Activated CD8-positive, alpha-beta memory T cell treated with anti-CD3 and anti-CD28 coated beads for 1 hour (primary cell): ENCODE measurements around the gene RIPOR2.
"Not testable (repeated sequence)": the region's sequence is repeated elsewhere in the genome, so short reads cannot be mapped to it uniquely, and the experiment has no call there.

Source experiments
- DNase-seq, 2 donors: peaks; one replicate each; pipeline ENCODE4 v3.0.0-alpha.2; 2020; ENCODE audit warnings: low read depth in 1 of 2; ENCODE audit errors: extremely low read depth in 1 of 2

Gene RIPOR2

GRCh38 chr6:24953726-24954125, 18.0 kb upstream of the RIPOR2 start:
- DNase-seq: no peak

DNA sequence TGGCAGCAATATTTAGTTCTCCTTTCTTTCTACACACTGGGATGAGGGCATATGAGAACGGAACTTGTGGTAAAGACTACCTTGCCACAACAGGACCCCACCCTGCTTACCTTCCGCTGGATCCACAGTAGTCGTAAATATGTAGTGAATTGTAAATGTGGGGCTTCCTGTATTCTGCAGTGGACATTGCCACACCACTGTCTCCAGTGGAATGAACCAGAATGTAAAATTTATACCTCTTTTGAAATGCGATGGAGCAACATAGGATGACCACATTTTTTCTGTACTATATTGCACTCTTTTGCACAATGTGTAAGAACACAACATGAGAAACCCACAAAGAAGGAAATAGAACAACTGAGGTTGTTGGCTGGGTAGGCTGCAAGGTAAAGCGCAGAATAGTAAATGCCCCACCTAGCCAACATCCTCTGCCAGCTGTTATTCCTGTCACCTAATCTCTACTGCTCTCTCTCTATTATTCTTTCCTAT, 16.1 kb upstream of the RIPOR2 start:
- no peak for DNase-seq

DNA sequence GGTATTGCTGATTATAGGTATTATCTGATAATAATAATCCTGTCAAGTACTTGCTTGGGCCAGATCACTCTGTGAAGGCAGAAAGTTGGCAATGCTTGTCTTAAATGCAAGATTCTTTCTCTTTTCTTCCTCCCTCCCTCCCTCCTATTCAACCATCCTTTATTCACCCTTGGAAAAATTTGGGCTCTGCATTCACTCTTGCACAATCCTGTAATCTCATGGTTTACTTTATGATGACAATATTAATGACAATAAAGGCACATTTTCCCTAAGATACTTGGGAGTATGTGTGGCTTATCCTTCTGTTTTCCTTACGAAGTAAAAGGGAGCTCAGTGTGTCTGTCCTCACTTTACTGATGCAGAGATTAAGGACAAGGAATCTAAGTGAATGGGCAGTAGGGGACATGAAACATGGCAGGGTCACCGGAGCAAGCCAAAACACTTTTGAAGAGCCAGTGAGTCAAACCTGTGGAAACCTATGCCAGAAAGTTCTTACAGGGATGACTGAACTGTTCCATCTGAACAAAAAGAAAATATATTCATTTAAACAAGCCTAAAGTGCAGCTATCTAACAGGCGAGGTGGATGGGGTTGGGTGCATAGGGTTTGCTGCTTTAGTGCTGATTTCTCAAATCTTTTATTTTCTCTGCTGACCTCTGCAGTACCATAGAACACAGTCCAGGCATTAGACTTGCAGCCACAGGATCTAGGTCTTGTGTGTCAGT, 14.6 kb upstream of the RIPOR2 start:
- no peak for DNase-seq

GRCh38 chr6:24949020-24949569, 13.3 kb upstream of the RIPOR2 start:
- DNase-seq: peak in 1 of 2 donors; percentile 47

DNA sequence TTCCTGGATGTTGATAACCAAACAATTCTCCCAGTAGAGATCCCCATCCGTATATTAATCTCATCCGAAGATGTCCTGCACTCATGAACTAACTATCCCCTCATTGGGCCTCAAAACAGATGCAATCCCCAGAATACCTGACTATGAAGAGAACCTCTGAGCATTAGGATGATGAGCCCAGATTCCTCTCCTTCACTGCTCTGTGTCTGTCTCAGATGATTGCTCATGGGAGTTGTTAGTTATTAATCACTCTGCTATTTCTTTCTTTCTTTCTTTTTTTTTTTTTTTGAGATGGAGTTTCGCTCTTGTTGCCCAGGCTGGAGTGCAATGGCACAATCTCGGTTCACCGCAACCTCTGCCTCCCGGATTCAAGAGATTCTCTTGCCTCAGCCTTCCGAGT, 12.5 kb upstream of the RIPOR2 start:
- DNase-seq: not testable (repeated sequence)

DNA sequence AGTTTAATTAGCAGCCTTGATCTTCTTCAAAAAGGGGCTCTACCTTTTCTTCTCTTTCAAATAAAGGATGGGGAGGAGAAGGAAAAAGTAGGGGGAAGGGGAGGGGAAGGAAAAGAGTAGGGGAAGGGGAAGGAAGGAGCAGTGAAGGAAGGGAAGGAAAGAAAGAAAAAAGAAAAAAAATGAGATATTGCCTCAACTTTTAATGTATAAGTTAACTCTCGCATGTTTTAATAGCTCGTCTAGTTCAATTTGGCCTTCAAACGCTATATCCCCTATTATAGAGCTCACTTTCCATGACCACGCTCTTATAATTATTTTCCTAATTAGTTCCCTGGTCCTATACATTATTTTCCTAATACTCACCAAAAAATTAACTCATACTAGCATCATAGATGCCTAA, 11.9 kb upstream of the RIPOR2 start:
- DNase-seq: no peak

DNA sequence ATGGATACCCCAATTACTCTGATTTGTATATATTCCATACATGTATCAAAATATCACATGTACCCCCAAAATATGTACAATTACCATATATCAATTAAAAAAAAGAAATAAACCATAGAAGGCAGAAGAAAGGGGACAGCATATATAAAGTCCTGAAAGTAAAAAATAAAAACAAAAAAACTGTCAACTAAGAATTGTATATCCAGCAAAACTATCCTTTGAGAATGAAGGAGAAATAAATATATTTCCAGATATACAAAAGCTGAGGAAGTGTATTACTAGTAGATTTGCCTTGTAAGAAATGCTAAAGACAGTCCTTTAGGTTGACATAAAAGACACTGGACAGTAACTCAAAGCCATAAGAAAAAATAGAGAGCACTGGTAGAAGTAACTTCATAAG, 9.3 kb upstream of the RIPOR2 start:
- no peak for DNase-seq

- no peak for DNase-seq
Measured at GRCh38 chr6:24943774-24944173, 8.0 kb upstream of the RIPOR2 start.

- DNase-seq: no peak
Measured at GRCh38 chr6:24940311-24940917, 4.7 kb upstream of the RIPOR2 start.

DNA sequence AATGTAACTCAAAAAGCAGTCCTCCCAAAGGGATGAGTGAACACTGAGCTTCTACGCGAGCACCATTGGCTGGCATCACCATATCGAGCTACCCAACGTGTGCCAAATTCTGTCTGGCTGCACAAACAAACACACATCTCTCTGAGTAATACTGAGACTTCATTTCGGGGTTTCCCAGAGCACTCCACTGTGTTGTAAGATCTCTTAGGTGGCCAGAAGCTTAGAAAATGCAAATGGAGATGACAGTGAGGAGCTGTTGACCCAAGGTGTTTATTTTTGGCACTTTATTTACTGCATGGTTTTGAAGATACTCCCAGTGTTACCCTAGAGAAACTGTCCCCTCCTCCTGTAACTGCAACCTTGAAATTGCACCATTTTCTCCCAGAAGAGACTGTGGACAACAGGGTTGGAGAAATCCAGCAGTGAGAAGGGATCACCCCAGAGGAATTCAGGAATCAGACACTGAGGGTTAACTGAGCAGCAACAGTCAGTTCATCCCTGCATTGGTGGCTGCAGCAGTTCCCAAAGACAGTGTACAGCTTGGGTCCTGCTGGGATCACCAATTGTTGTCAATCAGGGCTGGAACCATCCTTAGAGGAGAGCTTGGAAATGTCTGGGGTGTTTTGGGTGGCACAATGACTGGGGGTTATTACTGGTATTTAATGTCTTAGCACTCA, 1.0 kb upstream of the RIPOR2 start:
- no peak for DNase-seq

GRCh38 chr6:24933868-24934401, 1.8 kb downstream of the RIPOR2 start:
- DNase-seq: no peak

DNA sequence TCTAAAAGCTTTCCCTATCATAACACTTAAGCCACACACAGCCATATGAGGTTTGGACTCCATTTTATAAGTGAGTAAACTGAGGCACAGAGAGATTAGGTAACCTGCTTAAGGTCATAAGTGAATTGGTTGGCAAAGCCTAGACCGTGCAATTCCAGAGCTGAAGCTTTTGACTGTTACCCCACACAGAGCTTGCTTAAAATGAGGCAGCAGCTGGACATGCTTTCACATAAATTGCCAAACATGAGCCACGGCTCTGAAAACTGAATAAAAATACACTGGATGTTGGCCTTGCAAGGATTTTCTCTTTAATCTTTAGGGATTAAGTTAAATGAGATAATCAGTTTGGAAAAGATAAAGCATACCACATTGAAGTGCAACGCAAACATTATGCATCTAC, 2.5 kb downstream of the RIPOR2 start:
- no peak for DNase-seq

DNA sequence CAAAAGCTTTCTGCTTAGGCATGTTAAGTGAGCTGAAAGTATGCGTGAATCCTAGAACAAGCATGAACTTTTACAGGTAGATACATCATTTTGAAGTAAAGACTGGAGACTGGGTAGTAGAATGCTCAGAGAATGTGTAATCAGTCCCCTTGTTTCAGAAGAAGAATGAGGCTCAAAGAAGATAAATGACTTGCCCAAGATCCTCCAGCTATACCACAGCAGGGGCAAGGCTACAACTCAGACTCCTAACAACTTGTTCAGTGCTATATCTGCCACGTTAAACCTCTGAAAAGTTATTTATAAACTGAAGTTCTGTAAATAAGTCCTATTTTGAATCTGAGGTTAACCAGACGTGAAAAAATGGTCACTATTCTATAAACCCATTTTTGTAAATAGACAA, 2.9 kb downstream of the RIPOR2 start:
- no peak for DNase-seq

- DNase-seq: no peak
Measured at GRCh38 chr6:24931718-24932691, 3.8 kb downstream of the RIPOR2 start.

DNA sequence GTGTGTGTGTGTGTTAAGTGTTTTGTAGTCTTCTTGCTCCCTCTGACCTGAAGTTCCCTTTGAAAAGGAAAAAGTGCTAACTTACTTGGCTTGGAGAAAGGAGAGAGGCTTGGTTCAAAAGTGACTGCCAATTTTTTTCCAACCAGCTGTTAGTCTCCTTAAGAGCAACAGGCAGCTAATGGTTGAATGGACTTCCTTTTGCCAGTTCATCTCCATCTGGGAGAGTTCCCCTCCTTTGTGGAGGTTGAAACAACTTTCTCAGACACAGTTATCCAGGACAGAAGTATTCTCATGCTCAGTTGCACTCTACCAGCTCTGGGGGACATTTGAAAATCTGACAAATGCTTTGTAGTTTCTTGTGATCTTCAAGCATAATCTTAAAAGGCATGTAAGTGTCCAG, 4.5 kb downstream of the RIPOR2 start:
- DNase-seq: no peak

GRCh38 chr6:24930431-24930871, 5.3 kb downstream of the RIPOR2 start:
- no peak for DNase-seq

- DNase-seq: no peak
Measured at GRCh38 chr6:24929242-24929641, 6.5 kb downstream of the RIPOR2 start.

DNA sequence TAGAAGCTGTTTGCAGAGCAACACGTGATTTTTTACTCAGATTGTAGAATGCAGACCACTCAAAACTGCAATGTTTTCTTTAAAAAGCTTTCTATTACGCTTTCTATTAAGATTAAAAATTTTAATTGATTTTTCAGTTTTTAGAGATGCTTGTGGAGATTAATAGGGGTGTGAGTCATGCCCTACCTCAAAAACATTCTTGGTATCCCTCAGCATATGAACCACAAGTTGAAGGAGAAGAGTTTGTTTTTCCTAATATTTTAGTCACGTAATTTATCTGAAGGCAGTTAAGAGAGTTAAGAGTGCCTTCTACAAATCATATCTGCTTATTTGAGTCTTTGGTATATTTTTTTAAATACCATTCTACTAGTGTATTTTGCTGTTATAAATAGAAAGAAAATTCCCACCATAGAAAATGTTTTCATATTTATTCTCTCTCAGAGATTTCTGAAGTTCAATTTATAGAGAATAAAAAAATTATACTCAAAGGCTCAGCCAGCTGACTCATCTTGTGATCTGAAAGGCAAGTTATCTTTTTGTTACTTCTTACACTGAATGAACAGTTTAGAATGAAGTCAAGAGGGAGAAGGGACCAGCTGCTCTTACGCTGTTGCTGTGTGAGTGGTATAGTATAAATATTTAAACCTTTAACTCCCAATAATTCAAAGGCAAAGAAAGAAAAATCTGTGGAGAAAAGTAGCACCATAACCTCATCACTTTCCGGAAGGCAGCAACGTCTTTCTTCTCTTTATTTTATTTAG, 7.6 kb downstream of the RIPOR2 start:
- DNase-seq: no peak

DNA sequence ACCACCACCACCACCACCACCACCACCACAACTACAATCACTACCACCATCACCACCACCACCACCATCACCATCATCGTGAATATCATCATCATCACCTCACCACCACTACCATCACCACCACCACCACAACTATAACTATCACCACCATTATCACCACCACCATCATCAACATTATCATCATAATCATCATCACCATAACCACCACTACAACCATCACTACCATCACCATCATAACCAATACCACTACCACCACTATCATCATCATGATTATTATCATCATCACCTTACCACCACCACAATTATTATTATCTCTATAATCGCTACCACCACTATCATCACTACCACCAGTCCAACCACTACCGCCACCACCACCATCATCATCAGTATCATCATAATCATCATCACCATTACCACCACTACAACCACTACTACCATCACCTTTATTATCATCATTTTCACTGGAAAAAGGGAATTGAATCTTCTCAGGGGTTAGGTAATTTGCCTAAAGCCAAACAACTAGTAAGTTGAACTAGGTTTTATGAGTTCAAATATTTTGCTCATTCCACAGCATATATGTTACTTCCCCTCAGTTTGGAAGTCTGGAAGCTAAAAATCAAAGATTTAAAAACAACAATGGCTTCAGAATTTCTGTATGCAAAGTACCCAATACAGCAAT, 8.3 kb downstream of the RIPOR2 start:
- DNase-seq: no peak
